Lung (tissue), 12 donors: ENCODE measurements around the gene SELENOM. TPM values are rescaled to one million over a fixed set of nuclear protein-coding genes. Genes with fewer than 3 reads are reported as not detected.
A peak's percentile ranks its signal among the peaks of the same experiment; 100 is the strongest.

ENCODE experiments used
- ATAC-seq: fragments of 200-7000 bp; cut with Tn5 transposase; one replicate; pipeline ENCODE4 v1.9.1; 2020; ENCODE audit warnings: moderate number of reproducible peaks; ENCODE audit not compliant: insufficient read depth, low FRiP score
- DNase-seq, 3 donors: peaks; one replicate each; pipeline ENCODE4 v3.0.0-alpha.2; 2013 to 2017
- H3K27ac ChIP-seq, 2 donors: one replicate each; pipeline ENCODE4 v1.5.1; 2013; ENCODE audit warnings: mild to moderate bottlenecking in 2 of 2, moderate library complexity in 2 of 2, control low read depth in 1 of 2, inconsistent platforms in 1 of 2, low read depth in 1 of 2, low read length in 1 of 2
- H3K27me3 ChIP-seq, 3 donors: one replicate each; pipeline ENCODE4 v1.5.1; 2013; ENCODE audit warnings: low read length in 2 of 3; ENCODE audit not compliant: control insufficient read depth in 3 of 3, insufficient read depth in 3 of 3
- H3K36me3 ChIP-seq, 4 donors: one replicate each; pipeline ENCODE4 v1.5.1; 2013; ENCODE audit warnings: low read length in 4 of 4, mild to moderate bottlenecking in 1 of 4, moderate library complexity in 1 of 4; ENCODE audit not compliant: control insufficient read depth in 4 of 4, insufficient read depth in 4 of 4
- H3K4me1 ChIP-seq, 5 donors: one replicate each; pipeline ENCODE4 v1.5.1; 2013; ENCODE audit warnings: low read length in 5 of 5, mild to moderate bottlenecking in 2 of 5, moderate library complexity in 1 of 5; ENCODE audit not compliant: control insufficient read depth in 5 of 5, insufficient read depth in 5 of 5
- H3K4me3 ChIP-seq: one replicate; pipeline ENCODE4 v1.5.1; 2013; ENCODE audit warnings: mild to moderate bottlenecking, control low read depth, moderate library complexity
- H3K9ac ChIP-seq, 2 donors: one replicate each; pipeline ENCODE4 v1.5.1; 2013; ENCODE audit warnings: low read length in 2 of 2, control low read depth in 1 of 2; ENCODE audit not compliant: insufficient read depth in 1 of 2
- H3K9me3 ChIP-seq, 4 donors: one replicate each; pipeline ENCODE4 v1.5.1; 2013; ENCODE audit warnings: low read length in 3 of 4, mild to moderate bottlenecking in 1 of 4, moderate library complexity in 1 of 4; ENCODE audit not compliant: control insufficient read depth in 4 of 4, insufficient read depth in 3 of 4
- WGBS, 2 donors: extraction: QIAGEN DNeasy Blood & Tissue Kit; methylation state at CpG; one replicate each; pipeline ENCODE4 v1.1.7; 2013; 5-methylcytosine and 5-hydroxymethylcytosine counted together
- polyA plus RNA-seq, 2 donors: library from polyadenylated mRNA; stranded (reverse); fragments of 200-250 nt; gene quantifications; one replicate each; pipeline ENCODE4 v1.2.1, GENCODE V29; 2013
- total RNA-seq, 2 donors: library from RNA; depleted of rRNA in 1 of 2; stranded (reverse); fragments of >200 nt in 1 of 2; gene quantifications; one replicate each; pipeline ENCODE4 v1.2.1, GENCODE V29; 2014 to 2021
- TF ChIP-seq, protein P1 (sequence below): IDR thresholded peaks from 2 replicates; pipeline ENCODE4 v1.5.1; 2012; ENCODE audit warnings: mild to moderate bottlenecking; ENCODE audit errors: control extremely low read depth, extremely low read depth
- donor health status: control.
- donor health status: control.
- donor health status: Bipolar disorder and iron deficiency.
- donor health status: healthy.
- donor health status: DM: yes; HTN: yes; CAD: no.

Gene SELENOM
- total and polyA plus RNA-seq, 4 donors, result 26.6 to 159 (median 147) TPM

DNA sequence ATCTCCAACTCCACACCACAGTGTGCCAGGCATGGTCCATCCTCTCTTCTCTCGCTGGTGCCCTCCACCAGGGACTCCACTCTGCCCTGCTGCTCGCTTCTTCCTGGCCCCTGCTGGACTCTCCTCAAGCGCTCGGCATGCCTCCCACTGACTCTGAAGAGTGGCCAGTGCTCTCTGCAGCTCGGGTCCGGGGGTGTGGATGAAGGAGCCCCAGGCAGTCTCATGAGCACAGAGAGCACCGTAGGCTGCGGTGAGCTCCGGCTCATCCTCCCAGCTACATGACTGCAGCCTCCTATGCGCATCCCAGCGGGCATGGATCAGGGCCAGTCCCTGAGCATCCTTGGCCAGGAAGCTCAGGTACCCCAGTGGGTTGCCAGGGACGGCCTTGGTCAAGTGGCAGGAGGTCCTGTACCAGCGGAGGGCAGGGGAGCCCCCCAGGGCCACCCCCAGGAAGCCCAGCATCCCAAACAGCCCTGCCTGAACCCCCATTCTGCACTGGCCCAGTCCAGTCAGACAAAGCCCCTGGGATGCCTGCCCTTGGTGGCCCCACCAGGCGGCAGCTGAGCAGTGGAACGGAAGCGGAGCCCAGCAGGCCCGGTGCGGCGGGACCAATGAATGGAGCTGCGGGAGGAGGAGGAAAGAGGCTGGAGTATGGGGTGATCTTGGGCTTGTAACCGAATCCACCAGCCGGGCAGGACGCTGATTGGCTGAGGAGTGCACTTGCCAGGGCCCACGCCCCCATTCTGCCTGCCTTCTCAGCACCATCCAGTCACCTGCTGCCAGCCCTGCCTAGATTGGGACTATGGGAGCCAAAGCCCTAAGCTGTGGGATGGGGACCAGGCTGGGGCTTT is 32.7 kb upstream of the SELENOM start, which contains the start of gene PLA2G3:
Gene PLA2G3, minus strand, starts transcription at position 643 of the 851 bp plus-strand sequence. Its CDS starts 154 bp downstream, at position 489.
- Histone ChIP-seq H3K9me3 (no peaks in the 10 kb centered on the region), H3K4me3 (peak within 1 kb of the TSS; percentile 33), H3K36me3 (no peaks in the 10 kb centered on the region), H3K9ac (no peak within 1 kb of the TSS), H3K27me3 (peaks cover 0 to 3% (median 0%) of the 10 kb centered on the region in 3 donors), H3K27ac (peak within 1 kb of the TSS in 1 of 2 donors; percentile 52), H3K4me1 (no peaks in the 10 kb centered on the region)
- DNase-seq (peak; percentile 28 to 68 (median 67)), ATAC-seq (peak; percentile 76)
- TF ChIP-seq, protein P1, sequence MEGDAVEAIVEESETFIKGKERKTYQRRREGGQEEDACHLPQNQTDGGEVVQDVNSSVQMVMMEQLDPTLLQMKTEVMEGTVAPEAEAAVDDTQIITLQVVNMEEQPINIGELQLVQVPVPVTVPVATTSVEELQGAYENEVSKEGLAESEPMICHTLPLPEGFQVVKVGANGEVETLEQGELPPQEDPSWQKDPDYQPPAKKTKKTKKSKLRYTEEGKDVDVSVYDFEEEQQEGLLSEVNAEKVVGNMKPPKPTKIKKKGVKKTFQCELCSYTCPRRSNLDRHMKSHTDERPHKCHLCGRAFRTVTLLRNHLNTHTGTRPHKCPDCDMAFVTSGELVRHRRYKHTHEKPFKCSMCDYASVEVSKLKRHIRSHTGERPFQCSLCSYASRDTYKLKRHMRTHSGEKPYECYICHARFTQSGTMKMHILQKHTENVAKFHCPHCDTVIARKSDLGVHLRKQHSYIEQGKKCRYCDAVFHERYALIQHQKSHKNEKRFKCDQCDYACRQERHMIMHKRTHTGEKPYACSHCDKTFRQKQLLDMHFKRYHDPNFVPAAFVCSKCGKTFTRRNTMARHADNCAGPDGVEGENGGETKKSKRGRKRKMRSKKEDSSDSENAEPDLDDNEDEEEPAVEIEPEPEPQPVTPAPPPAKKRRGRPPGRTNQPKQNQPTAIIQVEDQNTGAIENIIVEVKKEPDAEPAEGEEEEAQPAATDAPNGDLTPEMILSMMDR, result no peak
- WGBS, 2 donors, result 39 to 58% methylated on average over 23 to 24 of the region's 24 CpGs

DNA sequence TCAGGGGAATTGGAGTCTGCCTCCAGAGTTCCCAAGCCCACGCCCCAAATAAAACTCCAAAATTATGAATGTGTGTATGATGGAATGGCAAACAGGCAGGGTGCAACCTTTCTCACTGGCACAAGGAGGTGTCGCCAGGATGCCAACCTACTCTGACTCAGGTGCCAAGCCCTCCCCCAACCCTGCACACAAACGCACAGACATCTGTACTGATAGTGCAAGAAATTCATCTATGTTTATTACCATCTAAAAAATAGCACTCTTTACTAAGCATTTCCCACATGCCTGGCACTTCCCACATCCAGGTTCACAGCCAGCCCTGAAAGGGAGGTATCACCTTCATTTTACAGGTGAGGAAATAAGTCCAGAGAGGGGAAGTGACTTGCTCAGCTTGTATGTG is 31.7 kb upstream of the SELENOM start:
- no peak overlapping the region for H3K4me3 ChIP-seq
- H3K27me3 ChIP-seq, result peaks cover 0 to 3% (median 0%) of the 10 kb centered on the region in 3 donors
- no peaks in the 10 kb centered on the region for H3K9me3 ChIP-seq
- TF ChIP-seq, protein P1, result no peak
- no peak overlapping the region for H3K27ac ChIP-seq
- no peak overlapping the region for H3K9ac ChIP-seq
- H3K36me3 ChIP-seq, result peaks cover 0 to 2% (median 0%) of the 10 kb centered on the region in 4 donors
- no peaks in the 10 kb centered on the region for H3K4me1 ChIP-seq
- ATAC-seq, result no peak
- 69 to 87% methylated on average over 3 of the region's 3 CpGs for WGBS, 2 donors
- DNase-seq, result no peak

DNA sequence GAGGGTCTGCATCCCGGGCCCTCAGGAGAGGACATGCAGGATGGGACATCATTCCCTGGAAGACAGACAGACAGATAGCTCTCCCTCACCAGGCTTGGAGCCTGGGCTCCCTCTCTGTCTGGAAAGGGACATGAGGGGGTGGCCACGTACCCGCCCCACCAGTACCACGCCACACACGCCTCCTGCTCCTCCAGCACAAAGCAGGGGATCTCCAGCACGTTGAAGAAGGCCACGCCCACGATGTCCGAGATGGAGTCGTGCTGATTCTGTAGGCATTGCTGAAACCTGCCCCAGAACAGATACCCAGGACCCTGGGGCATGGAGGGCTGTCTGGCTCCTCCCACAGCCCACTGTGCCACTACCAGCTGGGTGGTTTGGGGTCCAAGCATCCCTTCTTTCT is 30.8 kb upstream of the SELENOM start:
- DNase-seq, result no peak
- H3K36me3 ChIP-seq, result peaks cover 0 to 2% (median 0%) of the 10 kb centered on the region in 4 donors
- peaks cover 0 to 3% (median 0%) of the 10 kb centered on the region in 3 donors for H3K27me3 ChIP-seq
- no peak overlapping the region for H3K27ac ChIP-seq
- H3K4me3 ChIP-seq, result no peak overlapping the region
- H3K9me3 ChIP-seq, result no peaks in the 10 kb centered on the region
- no peak for ATAC-seq
- no peak overlapping the region for H3K9ac ChIP-seq
- no peaks in the 10 kb centered on the region for H3K4me1 ChIP-seq
- WGBS, 2 donors, result 74 to 90% methylated on average over 10 of the region's 10 CpGs
- TF ChIP-seq, protein P1, result no peak
